ENCODE results near the gene EPX. TPM values are rescaled to one million over a fixed set of nuclear protein-coding genes. Genes with fewer than 3 reads are reported as not detected.

EPX gene
- total RNA-seq, 2 experiments from 2014 or later, result not detected

DNA sequence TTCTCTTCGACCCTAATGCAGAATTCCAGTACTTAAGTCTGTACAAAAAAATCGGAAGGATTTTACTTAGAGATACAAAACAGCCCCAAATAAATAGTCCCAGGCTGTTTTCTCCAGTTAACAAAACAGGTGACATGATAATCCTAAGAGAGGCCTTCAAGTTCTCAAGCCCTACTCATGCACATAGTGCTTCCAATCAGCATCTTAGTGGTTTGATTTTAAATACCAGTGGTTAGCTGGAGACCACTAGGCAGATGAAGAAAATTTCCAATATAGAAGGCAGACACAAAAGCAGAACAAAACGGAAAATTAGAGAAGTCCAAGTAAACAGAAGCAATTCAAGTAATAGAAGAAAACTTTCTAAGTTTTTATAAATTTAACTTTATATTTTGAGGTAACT is 31.0 kb upstream of the EPX start:
- POLR2A ChIA-PET, result no interaction called here
- no peaks in the 10 kb centered on the region for H3K27me3 Mint-ChIP-seq

DNA sequence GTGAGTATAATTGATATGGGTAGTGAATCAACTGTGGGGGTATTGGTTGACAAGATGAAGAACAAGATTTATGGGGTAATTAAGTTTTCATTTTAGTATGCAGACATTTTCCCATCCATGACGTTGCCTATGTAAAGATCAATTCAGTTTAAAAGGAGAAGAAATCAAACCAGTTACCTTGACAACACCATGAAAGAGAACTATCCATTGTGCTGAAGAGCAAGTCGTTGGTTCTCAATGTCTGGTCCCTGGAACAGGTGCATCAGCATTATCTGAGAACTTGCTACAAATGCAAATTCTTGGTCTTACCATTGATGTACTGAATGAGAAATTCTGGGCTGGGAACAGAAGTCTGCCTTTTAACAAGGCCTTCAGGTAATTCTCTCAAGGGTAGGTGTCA is 26.5 kb upstream of the EPX start:
- ATAC-seq (no peak), DNase-seq (no peak)
- Mint-ChIP-seq H3K9me3 (ENCODE audit: low read depth) (no peaks in the 10 kb centered on the region), H3K27ac (no peak overlapping the region), H3K27me3 (no peaks in the 10 kb centered on the region), H3K4me1 (peaks cover 32% of the 10 kb centered on the region), H3K4me3 (no peak overlapping the region), H3K36me3 (ENCODE audit: low read depth) (no peaks in the 10 kb centered on the region)
- ChIA-PET POLR2A (no interaction called here), CTCF (interaction anchor here (0.6 to 1.6 kb wide), 4 partner anchors 34 to 922 kb away, joined by 3 to 6 read pairs (median 4); no protein-coding TSS in a partner anchor)
- intact Hi-C loops (cut with DNase I, micrococcal nuclease), result no loop called here

More for the DNA sequence above, 31.0 kb upstream of the EPX start:
- intact Hi-C loops (cut with DNase I, micrococcal nuclease), result no loop called here
- Mint-ChIP-seq H3K36me3 (ENCODE audit: low read depth) (no peaks in the 10 kb centered on the region), H3K27ac (no peak overlapping the region), H3K4me3 (no peak overlapping the region), H3K9me3 (ENCODE audit: low read depth) (no peaks in the 10 kb centered on the region), H3K4me1 (peaks cover 14% of the 10 kb centered on the region)
- DNase-seq (no peak), ATAC-seq (no peak)
- CTCF ChIA-PET, result interaction anchor here (4.5 kb wide), 1 partner anchor 11 kb away, joined by 14 read pairs; no protein-coding TSS in a partner anchor

DNA sequence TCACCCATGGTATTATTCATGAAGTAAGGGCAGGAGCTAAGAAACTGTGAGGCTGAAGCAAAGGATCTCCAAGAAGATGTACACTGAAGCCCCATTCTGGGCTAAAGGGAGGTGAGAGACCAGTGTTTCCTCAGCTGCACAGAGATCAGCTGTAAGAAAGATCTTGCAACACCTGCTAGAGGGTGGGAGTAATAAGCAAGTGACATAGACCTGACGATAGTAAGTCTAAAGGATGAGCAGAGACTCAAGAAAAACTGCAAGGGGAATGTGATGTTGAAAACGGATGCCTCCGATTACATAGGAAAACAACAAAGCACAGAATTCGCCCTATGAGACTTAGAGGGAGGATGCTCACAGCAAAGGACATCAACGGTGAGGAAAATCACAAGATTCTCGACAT is 25.8 kb upstream of the EPX start, which contains the start of gene OR4D2:
Gene OR4D2, plus strand, starts transcription at position 301 of the 400 bp plus-strand sequence. CDS start 2,674 bp downstream, outside the sequence.
- DNase-seq (no peak), ATAC-seq (no peak)
- intact Hi-C loops (cut with DNase I, micrococcal nuclease), result no loop called here
- H3K4me1 Mint-ChIP-seq, result peaks cover 38% of the 10 kb centered on the region
- ChIA-PET CTCF (no interaction called here), POLR2A (no interaction called here)
- no peaks in the 10 kb centered on the region for H3K27me3 Mint-ChIP-seq
- H3K9me3 Mint-ChIP-seq (ENCODE audit: low read depth), result no peaks in the 10 kb centered on the region
- no peak within 1 kb of the TSS for H3K27ac Mint-ChIP-seq
- H3K36me3 Mint-ChIP-seq (ENCODE audit: low read depth), result no peaks in the 10 kb centered on the region
- H3K4me3 Mint-ChIP-seq, result no peak within 1 kb of the TSS

DNA sequence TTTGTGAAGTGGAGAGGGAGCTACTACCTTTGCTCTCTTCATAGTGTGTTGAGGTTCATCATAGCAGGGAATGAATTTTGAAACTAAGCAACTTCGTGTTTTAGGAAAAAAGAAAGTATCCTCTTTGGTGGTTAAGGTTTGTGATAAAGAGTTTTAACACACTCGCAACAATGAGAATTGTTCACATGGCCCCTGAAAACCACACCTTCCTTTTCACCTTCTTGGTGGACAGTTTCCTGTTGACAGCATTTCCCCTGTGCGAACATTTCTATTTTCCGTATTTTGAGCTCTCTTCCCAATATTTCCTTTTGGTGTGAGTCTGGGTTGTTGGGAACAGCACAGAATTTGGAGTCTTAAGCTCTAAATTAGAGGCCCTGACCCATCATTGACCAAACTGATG is 21.9 kb upstream of the EPX start:
- ATAC-seq (no peak), DNase-seq (no peak)
- ChIA-PET POLR2A (interaction anchor here (0.7 kb wide), 1 partner anchor 163 kb away, joined by 3 read pairs; no protein-coding TSS in a partner anchor), CTCF (interaction anchor here (0.7 to 2.5 kb wide), 7 partner anchors 10 to 179 kb away, joined by 3 to 10 read pairs (median 5); partner anchors contain the start of gene MKS1)
- Mint-ChIP-seq H3K27ac (peak overlapping the region; percentile 78), H3K9me3 (ENCODE audit: low read depth) (no peaks in the 10 kb centered on the region), H3K4me3 (no peak overlapping the region), H3K36me3 (ENCODE audit: low read depth) (no peaks in the 10 kb centered on the region), H3K27me3 (no peaks in the 10 kb centered on the region), H3K4me1 (peaks cover 44% of the 10 kb centered on the region)
- intact Hi-C loops (cut with DNase I, micrococcal nuclease), result no loop called here

- DNase-seq, result peak; percentile 56
- ATAC-seq, result peak; percentile 96
- ChIA-PET POLR2A (no interaction called here), CTCF (interaction anchor here (0.7 to 2.6 kb wide), 27 partner anchors 10 to 389 kb away, joined by 3 to 19 read pairs (median 4); partner anchors contain the start of gene SRSF1)
- intact Hi-C loops (cut with DNase I, micrococcal nuclease), result loop anchor here (1.0 to 2.0 kb wide), 4 partner anchors 50 to 314 kb away; partner anchors contain the start of gene SRSF1 (in 1 of the 2)
- Mint-ChIP-seq H3K27me3 (no peaks in the 10 kb centered on the region), H3K4me3 (no peak overlapping the region), H3K9me3 (ENCODE audit: low read depth) (no peaks in the 10 kb centered on the region), H3K36me3 (ENCODE audit: low read depth) (no peaks in the 10 kb centered on the region), H3K4me1 (peaks cover 40% of the 10 kb centered on the region), H3K27ac (peak overlapping the region; percentile 38)
Observed at GRCh38 chr17:58172369-58173071, 20.0 kb upstream of the EPX start.

GRCh38 chr17:58174871-58175270 is 17.7 kb upstream of the EPX start:
- ATAC-seq, result no peak
- intact Hi-C loops (cut with DNase I, micrococcal nuclease), result no loop called here
- ChIA-PET POLR2A (no interaction called here), CTCF (interaction anchor here (0.6 kb wide), 2 partner anchors 74 to 381 kb away, joined by 3 to 4 read pairs; no protein-coding TSS in a partner anchor)
- no peak overlapping the region for H3K4me3 Mint-ChIP-seq
- no peaks in the 10 kb centered on the region for H3K36me3 Mint-ChIP-seq (ENCODE audit: low read depth)
- H3K9me3 Mint-ChIP-seq (ENCODE audit: low read depth), result no peaks in the 10 kb centered on the region
- no peak overlapping the region for H3K27ac Mint-ChIP-seq
- peaks cover 26% of the 10 kb centered on the region for H3K4me1 Mint-ChIP-seq
- no peak for DNase-seq
- no peaks in the 10 kb centered on the region for H3K27me3 Mint-ChIP-seq

- H3K36me3 Mint-ChIP-seq (ENCODE audit: low read depth), result no peaks in the 10 kb centered on the region
- no peak overlapping the region for H3K27ac Mint-ChIP-seq
- intact Hi-C loops (cut with DNase I, micrococcal nuclease), result no loop called here
- ATAC-seq (no peak), DNase-seq (no peak)
- H3K4me3 Mint-ChIP-seq, result no peak overlapping the region
- ChIA-PET CTCF (interaction anchor here (0.6 kb wide), 1 partner anchor 53 kb away, joined by 4 read pairs; no protein-coding TSS in a partner anchor), POLR2A (no interaction called here)
- H3K4me1 Mint-ChIP-seq, result peaks cover 14% of the 10 kb centered on the region
- H3K27me3 Mint-ChIP-seq, result no peaks in the 10 kb centered on the region
- no peaks in the 10 kb centered on the region for H3K9me3 Mint-ChIP-seq (ENCODE audit: low read depth)
Observed at GRCh38 chr17:58176200-58176599, 16.3 kb upstream of the EPX start.

GRCh38 chr17:58181796-58182195 is 10.7 kb upstream of the EPX start:
- no peak for DNase-seq
- Mint-ChIP-seq H3K4me1 (no peaks in the 10 kb centered on the region), H3K27me3 (no peaks in the 10 kb centered on the region), H3K36me3 (ENCODE audit: low read depth) (no peaks in the 10 kb centered on the region), H3K27ac (no peak overlapping the region), H3K4me3 (no peak overlapping the region), H3K9me3 (ENCODE audit: low read depth) (no peaks in the 10 kb centered on the region)
- POLR2A ChIA-PET, result no interaction called here
- intact Hi-C loops (cut with DNase I, micrococcal nuclease), result no loop called here
- CTCF ChIA-PET, result interaction anchor here (0.6 to 1.0 kb wide), 2 partner anchors 19 to 179 kb away, joined by 3 to 4 read pairs; no protein-coding TSS in a partner anchor
- no peak for ATAC-seq

GRCh38 chr17:58183514-58183913 is 9.0 kb upstream of the EPX start:
- POLR2A ChIA-PET, result no interaction called here
- no peak overlapping the region for H3K4me3 Mint-ChIP-seq
- no peaks in the 10 kb centered on the region for H3K36me3 Mint-ChIP-seq (ENCODE audit: low read depth)
- H3K27ac Mint-ChIP-seq, result no peak overlapping the region
- DNase-seq (no peak), ATAC-seq (no peak)
- no peaks in the 10 kb centered on the region for H3K9me3 Mint-ChIP-seq (ENCODE audit: low read depth)
- intact Hi-C loops (cut with DNase I, micrococcal nuclease), result no loop called here
- CTCF ChIA-PET, result no interaction called here
- H3K27me3 Mint-ChIP-seq, result peaks cover 2% of the 10 kb centered on the region
- no peaks in the 10 kb centered on the region for H3K4me1 Mint-ChIP-seq

DNA sequence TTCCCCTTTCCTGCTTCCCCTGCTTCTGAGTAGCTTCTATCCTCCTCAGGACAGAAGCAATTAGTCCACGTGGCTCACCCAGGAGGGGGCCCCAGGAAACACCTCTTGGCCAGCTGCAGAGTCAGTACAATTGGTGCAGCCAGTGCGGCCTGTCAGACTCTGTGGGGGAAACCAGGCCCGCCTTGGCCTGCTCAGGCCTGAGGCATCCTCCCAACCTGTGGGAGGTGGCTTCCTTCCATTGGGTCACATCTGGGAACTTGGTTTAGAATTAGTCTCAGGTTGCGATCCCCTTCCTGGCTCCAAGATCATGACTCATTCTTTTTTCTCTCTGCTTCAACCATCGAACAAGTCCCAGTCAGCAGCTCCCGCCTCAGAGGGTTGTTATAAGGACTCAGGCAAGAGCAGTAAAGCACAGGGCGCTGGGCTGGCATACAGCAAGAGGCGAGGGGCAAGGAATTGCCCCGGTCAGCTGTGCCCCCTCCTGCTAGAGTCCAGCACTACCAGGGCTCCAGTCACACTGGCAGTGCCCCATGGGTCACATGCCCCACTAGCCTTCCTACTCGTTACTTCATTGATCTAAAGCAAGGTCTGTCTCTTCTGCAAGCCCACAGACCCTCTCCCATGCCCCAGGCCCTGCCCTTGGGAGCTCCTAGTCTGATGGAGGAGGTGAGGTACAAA is 8.1 kb upstream of the EPX start:
- ATAC-seq (no peak), DNase-seq (no peak)
- H3K4me1 Mint-ChIP-seq, result no peaks in the 10 kb centered on the region
- no peak overlapping the region for H3K27ac Mint-ChIP-seq
- peaks cover 2% of the 10 kb centered on the region for H3K27me3 Mint-ChIP-seq
- H3K36me3 Mint-ChIP-seq (ENCODE audit: low read depth), result no peaks in the 10 kb centered on the region
- ChIA-PET POLR2A (no interaction called here), CTCF (interaction anchor here (1.1 kb wide), 1 partner anchor 15 kb away, joined by 3 read pairs; no protein-coding TSS in a partner anchor)
- no peak overlapping the region for H3K4me3 Mint-ChIP-seq
- H3K9me3 Mint-ChIP-seq (ENCODE audit: low read depth), result no peaks in the 10 kb centered on the region
- intact Hi-C loops (cut with DNase I, micrococcal nuclease), result no loop called here

DNA sequence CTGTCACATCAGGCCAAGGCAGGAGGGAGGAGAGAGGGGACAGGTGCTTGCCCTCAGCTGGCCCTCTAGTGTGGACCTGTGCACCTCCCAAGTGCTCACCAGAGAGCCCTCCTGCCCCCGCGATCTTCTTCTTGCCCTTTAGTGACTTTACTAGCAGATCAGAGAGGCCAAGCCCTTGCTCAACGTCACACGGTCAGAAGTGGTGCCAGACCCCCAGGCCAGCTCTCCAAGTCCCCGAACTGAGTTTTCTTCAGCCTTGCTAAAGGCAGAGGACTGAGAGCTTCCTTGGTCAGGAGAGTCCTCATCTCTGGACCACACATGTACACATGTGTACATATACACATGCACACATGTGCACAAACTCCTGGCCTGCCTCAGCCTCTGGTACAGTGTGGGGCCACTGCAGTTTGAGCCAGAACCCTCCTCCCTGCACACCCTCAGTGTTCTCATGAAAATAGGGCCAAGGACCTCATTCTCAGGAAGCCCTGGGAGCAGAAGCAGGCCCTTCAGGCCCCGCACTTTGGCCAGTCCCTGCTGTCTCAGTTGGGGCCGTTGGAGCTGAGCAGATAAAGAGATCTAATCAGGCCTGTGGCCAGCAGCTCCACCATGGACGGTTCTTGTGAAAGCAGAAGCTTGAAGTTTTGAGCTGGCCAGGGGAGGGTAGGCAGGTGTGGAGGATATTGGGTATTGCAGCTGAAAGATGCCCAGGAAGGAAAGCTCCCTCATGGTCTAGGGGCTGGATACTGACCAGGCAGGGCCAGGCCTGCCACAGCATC is 7.4 kb upstream of the EPX start:
- DNase-seq, result no peak
- no peak for ATAC-seq
- Mint-ChIP-seq H3K27ac (no peak overlapping the region), H3K4me1 (no peaks in the 10 kb centered on the region), H3K9me3 (ENCODE audit: low read depth) (no peaks in the 10 kb centered on the region), H3K4me3 (no peak overlapping the region), H3K36me3 (ENCODE audit: low read depth) (no peaks in the 10 kb centered on the region), H3K27me3 (peaks cover 2% of the 10 kb centered on the region)
- ChIA-PET CTCF (interaction anchor here (1.1 to 1.2 kb wide), 4 partner anchors 13 to 53 kb away, joined by 3 to 4 read pairs (median 4); partner anchors contain the start of gene LPO), POLR2A (no interaction called here)
- intact Hi-C loops (cut with DNase I, micrococcal nuclease), result no loop called here
